ENCODE results near the gene SPDYE6. TPM values are rescaled to one million over a fixed set of nuclear protein-coding genes. Genes with fewer than 3 reads are reported as not detected.

Gene SPDYE6
- total RNA-seq, 3 donors from 2014 or later: 0.33 TPM; not detected in 2

DNA sequence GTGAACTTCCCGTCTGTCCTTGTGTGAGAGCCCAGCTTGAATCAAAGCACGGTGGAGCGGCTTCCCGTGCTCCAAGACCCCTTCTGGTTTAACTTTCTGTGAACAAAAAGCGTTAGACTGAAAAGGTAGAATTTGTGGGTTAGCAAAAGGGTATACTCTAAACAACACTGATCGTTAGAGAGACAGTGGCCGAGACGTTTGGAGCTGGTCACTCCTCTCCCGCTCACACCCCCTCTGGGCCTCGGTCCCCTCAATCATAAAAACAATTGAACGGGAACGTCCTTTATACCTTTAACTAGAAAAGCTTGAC, 40.4 kb upstream of the SPDYE6 start:
- Histone ChIP-seq H3K9me3 (no peaks in the 10 kb centered on the region), H3K36me3 (no peaks in the 10 kb centered on the region)
- intact Hi-C loops (cut with DNase I; ENCODE audit: low total_unique reads): no loop called here

GRCh38 chr7:102395873-102396709, 39.8 kb upstream of the SPDYE6 start, which contains the start of gene PRKRIP1:
TSS of gene PRKRIP1 (plus strand) at chr7:102396363. CDS start at chr7:102396412, 49 bp downstream.
- peak; percentile 78 to 79 for DNase-seq (ENCODE audit: low spot score in 2 of 2)
- Histone ChIP-seq H3K36me3 (no peaks in the 10 kb centered on the region), H3K9me3 (no peaks in the 10 kb centered on the region), H3K4me1 (no peaks in the 10 kb centered on the region), H3K27ac (peak within 1 kb of the TSS; percentile 88 to 89), H3K27me3 (no peaks in the 10 kb centered on the region), H3K4me3 (peak within 1 kb of the TSS; percentile 77 to 94 (median 87))
- intact Hi-C loops (cut with DNase I; ENCODE audit: low total_unique reads): no loop called here
- TF ChIP-seq CTCF (IDR thresholded peaks at IDR 0.05) (no peak), POLR2AphosphoS5 (IDR thresholded peaks at IDR 0.05) (peak; percentile 76 to 88 (median 77)), POLR2A (IDR thresholded peaks at IDR 0.05) (no peak)

More for the DNA sequence above, 40.4 kb upstream of the SPDYE6 start:
- no peak for TF ChIP-seq CTCF (IDR thresholded peaks at IDR 0.05)
- H3K27me3 ChIP-seq: no peaks in the 10 kb centered on the region
- peak overlapping the region; percentile 88 to 89 for H3K27ac ChIP-seq
- no peak for DNase-seq (ENCODE audit: low spot score in 2 of 2)
- H3K4me3 ChIP-seq: peak overlapping the region; percentile 77 to 94 (median 87)
- H3K4me1 ChIP-seq: no peaks in the 10 kb centered on the region

GRCh38 chr7:102395592-102395872, 39.3 kb upstream of the SPDYE6 start:
- Histone ChIP-seq H3K27ac (peak overlapping the region; percentile 88 to 89), H3K27me3 (no peaks in the 10 kb centered on the region), H3K4me1 (no peaks in the 10 kb centered on the region), H3K9me3 (no peaks in the 10 kb centered on the region), H3K36me3 (no peaks in the 10 kb centered on the region), H3K4me3 (peak overlapping the region; percentile 77 to 94 (median 87))
- TF ChIP-seq POLR2A (IDR thresholded peaks at IDR 0.05): no peak
- no peak for TF ChIP-seq POLR2AphosphoS5 (IDR thresholded peaks at IDR 0.05)
- TF ChIP-seq CTCF (IDR thresholded peaks at IDR 0.05): no peak
- intact Hi-C loops (cut with DNase I; ENCODE audit: low total_unique reads): no loop called here
- no peak for DNase-seq (ENCODE audit: low spot score in 2 of 2)

DNA sequence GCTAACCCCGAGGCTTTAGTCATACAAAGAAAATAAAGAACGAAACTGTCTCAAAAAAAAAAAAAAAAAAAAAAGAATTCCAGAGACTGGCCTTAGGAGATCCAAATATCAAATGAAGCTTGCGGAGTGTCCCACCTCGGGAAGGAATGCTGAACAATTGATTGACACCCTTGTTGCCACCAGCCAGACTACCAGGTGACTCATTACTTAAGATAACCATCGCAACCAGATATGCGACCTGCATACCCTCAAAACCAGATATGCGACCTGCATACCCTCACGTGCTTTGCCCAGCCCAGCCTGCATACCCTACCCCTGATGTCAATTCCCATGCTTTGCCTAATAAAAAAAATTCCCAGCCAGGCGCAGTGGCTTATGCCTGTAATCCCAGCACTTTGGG, 37.2 kb upstream of the SPDYE6 start:
- no peaks in the 10 kb centered on the region for H3K27me3 ChIP-seq
- intact Hi-C loops (cut with DNase I; ENCODE audit: low total_unique reads): no loop called here
- H3K4me1 ChIP-seq: no peaks in the 10 kb centered on the region
- H3K9me3 ChIP-seq: no peaks in the 10 kb centered on the region
- no peaks in the 10 kb centered on the region for H3K36me3 ChIP-seq
- TF ChIP-seq POLR2A (IDR thresholded peaks at IDR 0.05) (no peak), CTCF (IDR thresholded peaks at IDR 0.05) (no peak), POLR2AphosphoS5 (IDR thresholded peaks at IDR 0.05) (no peak)
- H3K4me3 ChIP-seq: no peak overlapping the region
- H3K27ac ChIP-seq: no peak overlapping the region
- DNase-seq (ENCODE audit: low spot score in 2 of 2): no peak

DNA sequence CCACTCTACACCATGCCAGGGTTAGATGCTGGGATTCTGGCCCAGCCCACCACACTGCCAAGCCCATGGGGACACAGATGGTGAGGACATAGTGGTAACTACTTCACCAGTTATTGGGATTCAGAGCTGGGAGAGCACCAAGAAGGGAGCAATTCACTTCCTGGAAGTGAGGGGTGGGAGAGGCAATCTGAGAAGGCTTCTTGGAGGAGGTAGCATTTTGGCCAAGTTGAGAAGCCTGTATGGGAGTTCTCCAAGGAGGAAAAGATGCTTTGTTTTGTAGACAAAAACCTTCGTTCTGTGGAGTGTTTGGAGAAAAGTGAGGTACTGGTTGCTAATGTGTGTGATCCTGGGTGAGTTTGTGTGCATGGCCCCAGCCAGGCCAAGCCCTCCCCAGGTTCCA, 36.1 kb upstream of the SPDYE6 start:
- Histone ChIP-seq H3K27ac (no peak overlapping the region), H3K27me3 (no peaks in the 10 kb centered on the region), H3K4me1 (no peaks in the 10 kb centered on the region), H3K9me3 (no peaks in the 10 kb centered on the region), H3K36me3 (no peaks in the 10 kb centered on the region), H3K4me3 (no peak overlapping the region)
- intact Hi-C loops (cut with DNase I; ENCODE audit: low total_unique reads): no loop called here
- TF ChIP-seq CTCF (IDR thresholded peaks at IDR 0.05) (no peak), POLR2A (IDR thresholded peaks at IDR 0.05) (no peak), POLR2AphosphoS5 (IDR thresholded peaks at IDR 0.05) (no peak)
- DNase-seq (ENCODE audit: low spot score in 2 of 2): no peak

Data from breast epithelium (tissue), 4 donors.